ENCODE data around the gene UNC93B1.

Gene UNC93B1

DNA sequence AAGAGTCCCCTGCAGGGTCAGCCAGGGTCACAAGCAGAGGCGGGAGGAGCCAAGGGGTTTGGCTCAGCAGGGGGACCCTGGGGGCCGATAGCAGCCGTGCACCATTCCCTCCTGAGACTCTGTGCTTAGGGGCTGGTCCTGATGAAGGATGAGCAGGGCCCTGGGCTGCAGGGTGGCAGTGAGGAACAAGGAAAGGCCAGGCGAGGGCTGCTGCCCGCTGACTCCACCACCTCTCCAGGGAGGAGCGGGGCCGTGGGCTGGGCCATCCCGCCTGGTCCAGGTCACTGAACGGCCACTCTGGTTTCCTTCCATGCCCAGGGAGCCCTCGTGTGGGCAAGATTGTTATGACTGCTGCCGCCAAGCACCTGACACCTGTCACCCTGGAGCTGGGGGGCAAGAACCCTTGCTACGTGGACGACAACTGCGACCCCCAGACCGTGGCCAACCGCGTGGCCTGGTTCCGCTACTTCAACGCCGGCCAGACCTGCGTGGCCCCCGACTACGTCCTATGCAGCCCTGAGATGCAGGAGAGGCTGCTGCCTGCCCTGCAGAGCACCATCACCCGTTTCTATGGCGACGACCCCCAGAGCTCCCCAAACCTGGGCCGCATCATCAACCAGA lies 17.4 kb upstream of the UNC93B1 start:
- DNase-seq: no peak

DNA sequence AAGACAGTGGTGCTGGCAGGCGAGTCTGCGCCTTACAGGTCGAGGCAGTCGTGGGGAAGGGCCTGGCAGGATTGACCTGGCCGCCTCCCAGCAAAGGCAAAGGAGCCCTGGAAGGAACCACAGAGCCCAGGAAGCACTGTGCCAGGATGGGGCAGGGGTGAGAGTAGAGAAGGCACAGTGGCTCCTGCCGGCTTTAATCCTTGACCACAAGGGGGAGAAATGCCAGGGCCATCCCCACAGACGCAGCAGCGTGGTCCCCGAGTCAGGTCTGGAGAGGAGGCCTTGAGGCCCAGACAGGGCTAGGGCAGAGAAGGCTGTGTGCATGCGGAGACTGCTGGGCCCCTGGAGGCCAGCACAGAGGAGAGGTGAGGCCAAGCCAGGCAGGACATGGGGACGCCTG lies 16.7 kb upstream of the UNC93B1 start:
- DNase-seq: no peak

DNA sequence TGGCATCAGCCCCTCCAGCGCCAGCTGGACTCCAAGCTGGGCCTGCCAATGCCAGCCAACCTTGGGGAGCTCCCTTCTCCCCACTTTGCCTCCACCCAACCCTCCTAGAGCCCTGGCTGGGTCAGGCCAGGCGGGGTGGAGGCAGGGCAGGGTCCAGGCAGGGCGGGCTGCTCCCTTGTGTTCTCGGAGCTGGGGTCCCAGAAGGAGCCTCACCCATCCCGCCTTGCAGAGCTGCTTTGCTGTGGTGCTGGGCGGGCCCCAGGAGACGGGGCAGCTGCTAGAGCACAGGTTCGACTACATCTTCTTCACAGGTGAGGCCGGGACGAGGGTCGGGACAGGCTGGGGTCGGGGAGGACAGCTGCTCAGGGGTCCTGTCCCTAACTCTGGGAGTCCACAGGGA lies 15.6 kb upstream of the UNC93B1 start:
- DNase-seq: no peak

DNA sequence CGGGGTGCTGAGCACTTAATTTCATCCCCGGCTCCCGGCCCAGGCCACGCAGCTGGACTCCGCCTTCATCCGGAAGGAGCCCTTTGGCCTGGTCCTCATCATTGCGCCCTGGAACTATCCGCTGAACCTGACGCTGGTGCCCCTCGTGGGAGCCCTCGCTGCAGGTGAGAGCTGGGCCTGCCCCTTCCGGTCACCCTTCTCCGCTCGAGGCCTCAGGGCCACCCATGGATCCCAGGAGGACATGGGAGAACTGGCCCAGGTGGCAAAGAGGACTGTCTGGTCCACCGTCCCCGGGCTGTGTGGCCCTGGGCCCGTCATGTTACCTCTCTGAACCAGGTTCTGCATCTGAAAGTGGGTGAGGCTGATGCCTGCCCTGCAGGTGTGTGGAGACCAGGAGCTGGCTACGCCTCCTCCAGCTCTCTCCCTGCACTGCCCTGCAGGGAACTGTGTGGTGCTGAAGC lies 14.9 kb upstream of the UNC93B1 start:
- DNase-seq: no peak

DNA sequence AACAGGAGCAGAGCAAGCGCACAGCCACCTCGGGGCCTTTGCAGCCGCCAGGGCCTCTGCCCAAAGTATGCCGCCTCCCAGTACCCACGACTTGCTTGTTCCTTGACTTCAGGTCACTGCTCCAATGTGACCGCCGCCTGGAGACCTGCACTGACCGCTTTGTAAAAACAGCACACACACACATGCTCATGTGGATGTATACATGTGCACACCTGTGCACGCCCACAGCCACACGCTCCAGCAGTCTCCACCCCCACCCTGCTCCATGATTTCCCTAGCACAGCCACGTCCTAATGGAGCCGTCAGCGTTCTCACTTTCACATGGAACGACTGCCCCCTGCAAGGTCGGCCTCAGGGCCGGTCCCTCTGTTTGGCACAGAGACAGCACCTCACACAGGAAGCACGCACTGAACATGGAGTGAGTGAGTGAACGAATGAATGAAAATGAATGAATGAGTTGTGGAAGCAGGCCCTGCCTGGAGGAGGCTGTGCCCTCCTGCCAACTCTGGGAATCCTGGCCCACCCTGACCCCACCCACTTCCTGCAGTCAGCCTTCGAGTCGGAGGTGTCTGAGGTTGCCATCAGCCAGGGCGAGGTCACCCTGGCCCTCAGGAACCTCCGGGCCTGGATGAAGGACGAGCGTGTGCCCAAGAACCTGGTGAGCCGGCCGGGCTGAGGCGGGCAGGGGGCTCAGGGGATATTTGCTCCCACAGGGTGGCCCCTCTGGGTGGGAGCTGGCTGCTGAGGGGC lies 14.3 kb upstream of the UNC93B1 start:
- DNase-seq: no peak

DNA sequence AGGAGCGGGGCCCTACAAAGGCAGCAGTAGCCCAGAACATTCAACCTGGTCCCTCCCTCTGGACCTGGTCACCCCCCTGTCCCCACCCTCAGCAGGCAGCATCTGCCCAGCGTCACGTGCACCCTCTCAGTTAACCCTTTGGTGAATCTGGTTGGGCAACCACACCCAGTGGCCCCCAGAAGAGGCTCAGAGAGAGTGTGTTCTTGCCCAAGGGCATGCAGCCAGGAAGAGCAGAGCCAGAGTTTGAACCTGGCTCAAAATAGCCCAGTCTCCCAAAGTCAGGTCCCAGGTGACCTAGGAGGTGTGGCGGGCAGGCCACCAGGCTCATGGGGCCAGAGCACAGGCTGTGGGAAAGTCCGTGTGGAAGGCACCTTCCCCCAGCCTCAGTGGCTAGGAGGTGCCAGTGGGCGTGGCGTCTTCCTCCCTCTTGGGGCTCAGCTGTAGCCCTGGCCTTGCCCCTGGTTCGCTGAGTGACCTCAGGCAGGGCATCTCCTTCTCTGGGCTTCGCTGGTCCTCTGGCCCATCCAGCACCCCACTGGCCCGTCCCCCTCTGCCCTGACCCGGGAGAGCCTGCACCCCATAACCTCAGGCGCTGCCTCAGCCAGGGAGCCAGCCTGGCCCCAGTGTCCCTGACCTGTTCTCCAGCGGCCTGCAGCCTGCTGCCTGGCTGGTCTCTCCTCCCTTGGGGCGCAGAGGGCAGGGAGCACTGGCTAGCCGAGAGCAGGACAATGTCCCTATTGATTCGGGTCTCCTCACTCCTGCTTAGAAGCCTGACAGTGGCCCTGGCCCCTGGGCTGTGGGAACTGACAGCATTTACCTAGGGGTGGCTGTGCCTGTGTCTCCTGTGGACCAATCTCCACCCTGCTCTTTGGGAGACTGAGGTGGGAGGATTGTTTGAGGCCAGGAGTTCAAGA lies 13.3 kb upstream of the UNC93B1 start:
- no peak for DNase-seq

DNA sequence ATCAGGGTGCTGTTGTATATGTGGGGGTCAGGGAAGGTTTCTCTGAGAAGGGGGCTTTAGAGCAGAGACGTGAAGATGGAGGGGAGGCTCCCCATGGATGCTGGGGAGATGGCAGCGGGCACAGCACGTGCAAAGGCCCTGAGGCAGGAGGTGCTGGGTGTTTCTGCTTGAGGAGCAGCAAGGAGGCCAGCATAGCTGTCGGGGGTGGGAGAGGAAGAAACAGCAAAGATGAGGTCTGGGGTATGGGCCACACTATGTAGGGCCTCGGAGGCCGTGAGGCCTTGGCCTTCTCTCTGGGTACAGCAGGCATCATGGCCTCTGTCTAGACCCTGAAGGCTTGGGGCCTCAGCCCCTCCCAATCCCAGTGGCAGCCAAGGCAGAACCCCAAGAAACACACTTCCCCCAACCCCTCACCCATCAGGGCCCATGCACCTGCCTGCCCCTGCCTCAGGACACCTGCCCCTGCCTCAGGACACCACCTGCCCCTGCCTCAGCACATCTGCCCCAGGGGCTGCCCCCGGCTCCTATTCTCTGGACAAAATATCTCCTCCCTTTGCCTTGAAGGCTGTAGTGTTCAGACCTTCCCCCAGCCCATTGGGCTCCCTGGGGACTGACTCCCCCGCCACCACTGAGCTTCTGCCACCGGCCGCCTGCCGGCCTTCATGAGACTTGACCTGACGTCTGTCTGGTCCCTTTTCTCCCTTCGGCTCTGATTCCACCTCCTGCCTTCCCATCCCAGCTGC lies 12.4 kb upstream of the UNC93B1 start:
- DNase-seq: no peak

DNA sequence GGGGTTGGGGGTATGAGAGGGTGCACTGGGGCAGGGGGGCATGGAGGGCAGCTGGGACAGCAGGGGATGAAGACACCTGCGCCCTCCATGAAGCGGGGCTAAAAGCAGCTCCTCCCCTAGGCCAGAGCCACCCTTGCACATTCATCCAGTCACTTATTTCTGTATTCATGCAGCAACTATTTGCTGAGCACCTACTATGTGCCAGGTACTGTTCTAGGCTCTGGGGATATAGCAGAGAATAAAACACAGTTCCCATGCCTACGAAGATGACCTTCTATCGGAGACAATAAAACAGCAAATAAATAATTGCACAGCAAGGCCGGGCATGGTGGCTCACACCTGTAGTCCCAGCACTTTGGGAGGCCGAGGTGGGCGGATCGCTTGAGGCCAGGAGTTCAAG lies 11.6 kb upstream of the UNC93B1 start:
- no peak for DNase-seq

DNA sequence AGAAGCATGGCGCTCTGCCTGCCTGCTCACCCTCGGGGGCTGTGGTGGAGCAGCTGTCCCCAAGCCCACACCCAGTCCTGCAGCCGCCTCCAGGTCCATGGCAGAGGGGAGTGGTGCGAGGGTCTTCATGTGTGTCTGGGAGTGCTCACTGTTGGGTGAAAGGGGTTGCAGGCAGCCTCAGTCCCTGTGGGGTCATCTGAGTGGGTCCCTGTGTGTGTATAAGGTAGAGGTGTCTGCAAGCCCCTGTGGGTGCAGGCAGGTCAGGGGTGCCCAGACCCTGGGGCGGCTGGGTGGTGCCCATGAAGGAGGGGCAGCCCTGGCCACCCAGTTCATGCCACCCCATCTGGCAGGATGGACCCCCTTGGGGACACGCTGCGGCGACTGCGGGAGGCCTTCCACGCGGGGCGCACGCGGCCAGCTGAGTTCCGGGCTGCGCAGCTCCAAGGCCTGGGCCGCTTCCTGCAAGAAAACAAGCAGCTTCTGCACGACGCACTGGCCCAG lies 11.1 kb upstream of the UNC93B1 start:
- no peak for DNase-seq

DNA sequence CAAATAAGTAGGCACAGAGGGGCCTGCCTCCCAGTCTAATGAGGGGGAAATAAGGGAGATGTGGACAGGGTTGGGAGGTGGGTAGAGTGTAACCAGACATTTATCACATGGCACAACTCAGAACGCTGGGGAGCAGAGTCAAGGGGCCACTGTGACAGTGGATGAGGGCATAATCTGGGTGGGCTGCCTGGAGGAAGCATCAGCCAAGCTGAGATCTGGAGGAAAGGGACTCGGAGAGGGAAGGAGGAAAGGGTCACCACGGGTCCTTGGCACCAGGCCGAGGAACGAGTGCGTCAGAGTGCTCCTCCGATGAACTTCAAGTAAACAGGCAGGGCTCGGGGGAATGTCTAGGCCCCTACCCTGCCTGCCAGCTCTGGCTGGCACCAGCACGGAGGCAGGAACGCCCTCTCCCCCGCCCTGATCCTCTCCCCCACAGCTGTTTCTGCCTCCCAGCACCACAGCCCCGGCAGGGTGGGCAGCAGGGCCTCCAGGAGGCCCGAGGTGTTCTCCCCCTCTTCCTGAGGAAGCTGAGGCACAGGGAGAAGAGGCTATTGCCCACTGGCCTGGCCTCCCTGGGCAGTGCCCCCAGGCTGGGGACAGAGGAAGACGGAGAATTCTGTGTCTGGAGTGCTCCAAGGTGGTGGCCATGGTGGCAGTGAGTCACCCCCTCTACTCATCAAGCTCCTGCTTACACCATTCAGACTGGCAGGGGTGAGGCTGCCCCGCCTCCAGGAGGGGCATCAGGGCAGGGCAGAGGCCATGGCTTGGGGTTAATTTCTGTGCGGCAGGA lies 10.5 kb upstream of the UNC93B1 start:
- DNase-seq: no peak

DNA sequence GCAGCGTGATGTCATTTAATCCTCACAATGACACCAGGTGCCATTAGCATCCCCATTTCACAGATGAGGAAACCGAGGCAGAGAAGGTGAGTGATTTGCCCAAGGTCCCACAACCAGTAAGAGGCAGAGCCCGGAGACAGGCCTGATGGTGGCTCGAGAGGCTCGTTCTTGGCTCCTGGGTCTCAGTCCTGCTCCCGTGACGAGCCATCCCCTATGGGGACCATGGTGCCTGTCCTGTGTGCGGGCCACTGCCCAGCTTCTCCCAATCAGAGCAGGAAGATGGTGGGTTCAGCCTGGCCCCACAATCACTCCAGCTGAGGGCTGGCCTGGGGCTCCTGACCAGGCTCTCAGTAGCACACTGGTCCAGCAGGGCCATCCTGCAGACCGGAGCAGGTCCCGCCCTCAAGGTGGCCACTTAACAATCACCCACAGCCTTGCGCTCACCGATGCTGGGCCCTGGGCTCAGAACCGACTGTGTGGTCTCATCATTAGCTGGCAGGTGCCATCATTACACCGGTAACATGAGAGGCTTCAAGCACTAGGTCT lies 9.8 kb upstream of the UNC93B1 start:
- no peak for DNase-seq

DNA sequence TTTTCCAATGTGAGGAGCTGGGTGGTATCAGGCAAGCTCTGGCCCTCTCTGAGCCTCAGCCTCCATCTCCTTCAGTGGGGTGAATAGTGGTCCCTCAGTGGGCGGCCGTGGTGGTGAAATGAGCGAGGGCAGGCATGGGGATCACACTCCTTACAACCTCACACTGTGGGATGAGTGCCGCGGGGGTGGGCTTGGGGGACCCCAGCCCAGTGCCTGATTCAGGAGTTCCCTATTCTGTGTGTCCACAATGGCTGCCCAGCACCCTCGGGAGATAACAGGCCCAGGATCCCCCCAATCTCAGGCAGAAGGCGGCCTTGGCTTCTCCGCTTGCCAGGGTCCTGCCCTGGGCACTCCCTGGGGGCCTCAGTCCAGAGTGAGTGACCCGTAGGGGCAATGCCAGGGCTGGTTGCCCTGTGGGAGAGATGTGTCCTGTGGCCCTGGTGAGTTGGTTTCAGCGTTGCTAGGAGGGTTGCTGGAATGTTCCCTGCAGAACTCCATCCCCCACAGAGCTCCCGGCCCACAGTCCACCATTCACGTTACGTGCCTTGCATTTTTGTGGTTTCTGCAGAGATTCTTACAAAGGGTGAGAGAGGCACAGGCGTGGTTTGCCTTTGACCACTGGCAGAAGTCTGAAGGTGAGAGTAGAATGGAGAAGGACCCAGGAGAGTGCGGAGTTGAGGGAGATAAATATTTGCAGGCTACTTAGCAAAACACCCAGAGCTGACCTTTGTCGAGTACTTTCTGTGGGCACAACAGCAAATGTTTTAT lies 9.1 kb upstream of the UNC93B1 start:
- DNase-seq: no peak

DNA sequence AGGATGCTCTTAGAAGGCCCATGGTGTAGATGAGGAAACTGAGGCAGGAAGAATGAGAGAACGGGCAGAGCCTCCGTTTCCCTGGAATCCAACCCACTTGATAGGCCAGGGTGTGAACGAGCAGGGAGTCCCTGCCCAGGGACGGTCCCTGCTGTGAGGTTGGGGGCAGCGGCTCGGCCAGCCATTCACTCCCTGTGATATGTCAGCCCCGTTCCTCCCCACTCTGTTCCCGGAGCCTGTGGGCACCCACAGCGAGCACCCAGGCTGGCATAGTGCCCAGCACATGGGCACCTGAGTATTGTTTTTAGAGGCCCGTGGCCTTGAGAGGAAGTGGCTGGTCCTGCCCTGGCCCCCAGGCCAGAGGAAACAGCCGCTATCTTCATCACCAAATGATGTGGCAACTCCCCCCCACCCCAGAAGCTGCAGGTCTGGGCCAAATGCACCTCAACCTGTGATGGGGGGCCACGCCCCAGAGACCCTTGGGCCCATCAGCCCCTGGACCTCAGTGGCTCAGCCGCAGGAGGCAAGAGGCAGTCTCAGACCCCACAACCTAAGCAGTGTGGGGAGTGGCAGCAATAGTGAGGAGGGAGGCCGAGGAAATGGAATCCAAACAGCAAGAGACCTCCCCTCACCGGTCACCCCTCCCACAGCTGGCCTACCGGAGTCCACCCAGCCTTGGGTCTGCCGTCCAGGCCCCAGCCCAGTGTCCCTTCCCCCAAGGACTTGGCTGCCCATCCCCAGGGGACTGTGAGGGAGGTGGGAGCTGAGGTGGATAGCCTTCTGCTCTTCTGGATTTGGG lies 8.3 kb upstream of the UNC93B1 start:
- no peak for DNase-seq

DNA sequence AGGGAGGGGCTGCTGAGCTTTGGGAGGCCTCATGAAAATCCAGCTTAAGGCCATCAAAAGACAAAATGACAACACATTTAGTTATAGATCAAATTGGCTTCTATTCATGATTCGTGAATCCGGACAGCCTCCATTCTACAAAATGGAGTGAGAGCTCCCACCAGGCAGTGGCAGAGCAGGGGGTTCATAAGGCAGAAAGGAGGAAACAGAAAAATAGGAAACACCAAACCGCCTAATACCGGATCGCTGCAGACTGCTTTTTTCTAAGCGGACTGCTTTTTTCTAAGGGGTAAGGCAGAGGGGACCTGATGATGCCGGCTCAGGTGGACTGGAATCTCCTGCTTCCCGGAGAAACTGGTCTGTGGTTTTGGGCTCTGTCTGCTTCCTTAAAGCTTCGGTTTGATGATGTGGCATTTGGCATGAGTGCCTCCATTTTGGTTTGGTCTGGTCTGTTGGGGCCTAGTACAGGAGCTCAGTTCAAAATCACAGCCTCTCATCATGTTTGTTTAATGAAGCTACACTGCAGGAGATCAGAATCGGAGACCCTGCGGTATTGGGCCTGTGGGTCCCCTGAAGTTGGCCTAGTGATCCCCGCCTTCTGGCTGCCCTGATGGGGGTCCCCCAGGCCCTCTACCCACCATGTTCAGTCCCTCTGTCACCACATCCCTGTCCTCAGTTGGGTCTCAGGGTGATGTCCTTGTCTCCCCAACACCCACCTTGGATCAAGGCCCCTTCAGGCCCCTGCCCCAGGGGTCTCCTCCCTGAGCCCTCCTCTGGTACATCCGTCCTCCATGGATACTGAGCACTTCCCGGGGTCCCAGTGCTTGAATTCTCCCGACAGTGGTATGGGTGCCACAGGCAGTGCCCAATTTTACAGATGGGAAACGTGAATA lies 7.4 kb upstream of the UNC93B1 start:
- DNase-seq: no peak

DNA sequence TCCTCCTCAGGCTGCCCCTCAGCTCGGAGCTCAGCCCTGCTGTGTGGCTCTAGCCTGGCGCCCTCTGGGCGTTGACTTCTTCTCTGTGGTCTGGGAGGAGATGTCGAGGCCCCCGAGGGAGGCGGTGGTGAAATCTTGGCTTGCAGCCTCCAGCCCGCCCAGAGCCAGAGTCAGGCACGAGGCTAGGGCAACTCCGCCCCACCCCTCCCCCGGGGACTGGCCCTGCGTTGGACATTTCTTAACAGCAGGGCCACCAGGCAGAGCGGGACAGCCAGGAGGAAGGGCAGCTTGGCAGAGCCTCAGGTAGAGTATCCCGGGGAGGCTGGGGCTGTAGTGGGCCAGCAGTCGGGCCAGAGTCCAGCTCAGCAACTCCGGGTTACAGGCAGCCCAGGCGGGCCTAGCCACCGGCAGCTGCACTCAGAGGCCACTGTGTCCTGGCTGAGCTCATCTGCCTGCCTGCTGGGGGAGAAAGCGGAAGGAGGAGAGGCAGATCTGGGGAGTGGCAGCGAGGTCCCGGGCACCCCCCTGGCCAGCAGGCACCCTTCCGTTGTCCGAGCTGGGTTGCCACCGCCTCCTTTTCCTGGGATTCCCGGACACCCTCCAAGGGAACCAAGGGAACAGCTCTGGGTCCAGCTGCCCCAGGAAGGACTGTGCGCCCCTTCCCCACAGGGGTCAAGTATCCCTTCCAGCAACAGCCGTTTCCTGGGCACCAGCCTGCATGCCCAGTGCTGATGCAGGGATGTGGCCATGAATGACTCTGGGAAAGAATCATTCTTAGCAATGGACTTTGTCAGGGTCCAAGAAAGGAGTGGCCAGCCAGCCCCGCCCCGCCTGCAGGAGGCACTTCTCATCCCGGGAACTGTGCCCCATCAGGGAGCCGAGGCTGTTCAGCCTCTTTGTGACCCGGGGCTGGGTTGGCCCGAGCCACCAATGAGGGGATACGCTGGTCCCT lies 6.5 kb upstream of the UNC93B1 start, which contains the start of gene ALDH3B1:
Gene ALDH3B1, plus strand, starts transcription at position 238 of the 952 bp plus-strand sequence. CDS start 4,971 bp downstream, outside the sequence.
- peak; percentile 48 for DNase-seq

DNA sequence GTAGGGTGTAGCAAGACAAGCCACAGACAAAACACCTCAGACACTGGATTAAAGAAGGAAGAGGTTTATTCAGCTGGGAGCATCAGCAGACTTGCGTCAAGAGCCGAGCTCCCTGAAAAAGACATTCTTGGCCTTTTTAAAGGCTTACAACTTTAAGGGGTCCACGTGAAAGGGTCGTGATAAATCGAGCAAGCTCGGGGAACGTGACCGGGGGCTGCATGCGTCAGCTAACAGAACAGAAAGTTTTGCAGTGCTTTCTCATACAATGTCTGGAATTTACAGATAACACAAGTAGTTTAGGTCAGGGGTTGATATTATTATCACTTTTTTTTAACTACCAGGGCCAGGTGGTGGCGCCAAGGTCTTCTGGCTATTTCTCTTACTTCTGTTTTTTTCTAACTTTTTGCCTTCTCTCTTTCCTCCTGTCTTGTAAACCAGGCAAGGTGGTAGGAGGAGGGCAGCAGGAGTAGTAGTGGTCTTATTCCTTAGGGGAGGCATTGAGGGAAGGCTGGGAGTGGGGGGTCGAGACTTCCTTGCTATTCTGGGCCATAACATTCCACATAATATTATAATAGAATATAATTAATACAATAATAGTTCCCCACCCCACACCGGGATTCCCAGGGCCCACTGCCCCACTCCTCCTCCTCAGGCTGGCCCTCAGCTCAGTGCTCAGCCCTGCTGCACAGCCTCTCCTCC lies 5.6 kb upstream of the UNC93B1 start:
- DNase-seq: no peak

Measured in SIG-M5 (cell line).